Skeletal muscle tissue (tissue), 4 donors: ENCODE results near the gene MGST1. TPM values are rescaled to one million over a fixed set of nuclear protein-coding genes. Genes with fewer than 3 reads are reported as not detected.

Experiments
- H3K27ac ChIP-seq: one replicate; pipeline ENCODE4 v1.7.0; 2013; ENCODE audit warnings: mild to moderate bottlenecking, low read depth, low read length, inconsistent platforms
- H3K27me3 ChIP-seq, 3 donors: one replicate each; pipeline ENCODE4 v1.7.0; 2013; ENCODE audit warnings: low read length in 3 of 3; ENCODE audit not compliant: control insufficient read depth in 3 of 3, insufficient read depth in 3 of 3
- H3K36me3 ChIP-seq, 3 donors: one replicate each; pipeline ENCODE4 v1.7.0; 2013; ENCODE audit warnings: low read length in 3 of 3; ENCODE audit not compliant: control insufficient read depth in 3 of 3, insufficient read depth in 3 of 3
- H3K4me1 ChIP-seq, 3 donors: one replicate each; pipeline ENCODE4 v1.7.0; 2013; ENCODE audit warnings: low read length in 3 of 3, mild to moderate bottlenecking in 3 of 3; ENCODE audit not compliant: control insufficient read depth in 3 of 3, insufficient read depth in 3 of 3
- H3K4me3 ChIP-seq, 3 donors: one replicate each; pipeline ENCODE4 v1.7.0; 2013; ENCODE audit warnings: low read length in 3 of 3
- H3K9ac ChIP-seq, 3 donors: one replicate each; pipeline ENCODE4 v1.7.0; 2013; ENCODE audit warnings: low read length in 3 of 3, mild to moderate bottlenecking in 3 of 3, moderate library complexity in 2 of 3, low read depth in 1 of 3
- H3K9me3 ChIP-seq, 3 donors: one replicate each; pipeline ENCODE4 v1.7.0; 2013; ENCODE audit warnings: low read length in 3 of 3; ENCODE audit not compliant: control insufficient read depth in 3 of 3
- total RNA-seq: library from RNA; depleted of rRNA; stranded (reverse); fragments of >200 nt; gene quantifications from one replicate; pipeline ENCODE4 v1.2.3, GENCODE V29; 2014
- donor health status: Osteomylitis.

The MGST1 gene
- total RNA-seq, 1 donor from 2014 or later, result 12.5 TPM

DNA sequence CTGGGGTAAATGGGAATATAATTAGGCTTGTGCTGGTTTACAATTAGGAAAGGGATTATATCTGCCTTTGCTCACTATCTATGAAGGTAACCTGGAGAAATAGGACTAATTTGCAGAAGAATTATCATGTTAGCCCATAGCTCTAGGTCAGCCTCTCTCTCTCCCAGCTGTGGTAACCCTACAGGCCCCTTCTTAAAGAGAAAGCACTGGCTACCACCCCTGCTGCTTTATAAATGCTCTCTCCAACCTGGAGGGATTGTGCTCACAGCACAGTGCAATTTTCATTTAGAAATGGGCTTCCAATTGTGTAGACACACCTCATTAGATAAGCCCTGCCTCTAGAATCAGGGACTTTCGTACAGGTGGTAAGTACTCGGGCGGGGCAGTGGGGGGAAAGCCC, 22.7 kb upstream of the MGST1 start:
- H3K9ac ChIP-seq, result no peak overlapping the region
- no peaks in the 10 kb centered on the region for H3K27me3 ChIP-seq
- no peaks in the 10 kb centered on the region for H3K36me3 ChIP-seq
- no peaks in the 10 kb centered on the region for H3K9me3 ChIP-seq
- H3K27ac ChIP-seq, result no peak overlapping the region
- no peaks in the 10 kb centered on the region for H3K4me1 ChIP-seq
- no peak overlapping the region for H3K4me3 ChIP-seq

DNA sequence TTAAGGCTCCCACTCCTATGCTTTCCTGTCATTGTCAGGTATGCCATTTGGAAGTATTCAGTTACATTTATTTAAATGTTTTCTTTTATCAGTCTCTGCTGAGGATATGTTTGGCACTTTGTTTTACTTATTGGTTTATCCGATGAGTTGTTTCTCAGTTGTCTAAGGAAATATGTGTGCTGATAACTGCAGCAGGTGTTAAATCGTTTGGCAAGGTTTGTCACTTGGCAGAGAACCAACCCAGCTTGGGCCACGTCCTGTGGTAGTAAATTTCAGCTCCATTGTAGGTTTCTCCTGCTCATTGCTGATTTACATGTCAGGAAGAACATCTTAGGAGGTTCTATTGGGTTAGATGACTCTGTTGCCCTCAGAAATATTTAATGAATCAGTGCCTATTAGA, 22.0 kb upstream of the MGST1 start:
- Histone ChIP-seq H3K4me3 (no peak overlapping the region), H3K9ac (no peak overlapping the region), H3K27ac (no peak overlapping the region), H3K9me3 (no peaks in the 10 kb centered on the region), H3K36me3 (no peaks in the 10 kb centered on the region), H3K27me3 (no peaks in the 10 kb centered on the region), H3K4me1 (no peaks in the 10 kb centered on the region)

GRCh38 chr12:16327963-16328362, 19.5 kb upstream of the MGST1 start:
- Histone ChIP-seq H3K27me3 (no peaks in the 10 kb centered on the region), H3K9ac (no peak overlapping the region), H3K4me3 (no peak overlapping the region), H3K4me1 (no peaks in the 10 kb centered on the region), H3K36me3 (no peaks in the 10 kb centered on the region), H3K27ac (no peak overlapping the region), H3K9me3 (no peaks in the 10 kb centered on the region)

GRCh38 chr12:16329594-16329993, 17.9 kb upstream of the MGST1 start:
- H3K9me3 ChIP-seq, result peaks cover 0 to 2% (median 0%) of the 10 kb centered on the region in 3 donors
- H3K9ac ChIP-seq, result no peak overlapping the region
- no peak overlapping the region for H3K4me3 ChIP-seq
- H3K4me1 ChIP-seq, result no peaks in the 10 kb centered on the region
- H3K36me3 ChIP-seq, result no peaks in the 10 kb centered on the region
- H3K27me3 ChIP-seq, result no peaks in the 10 kb centered on the region
- no peak overlapping the region for H3K27ac ChIP-seq

- Histone ChIP-seq H3K9me3 (peaks cover 0 to 2% (median 0%) of the 10 kb centered on the region in 3 donors), H3K4me3 (no peak overlapping the region), H3K36me3 (no peaks in the 10 kb centered on the region), H3K27me3 (no peaks in the 10 kb centered on the region), H3K27ac (no peak overlapping the region), H3K4me1 (no peaks in the 10 kb centered on the region), H3K9ac (no peak overlapping the region)
Measured at GRCh38 chr12:16330560-16330959, 16.9 kb upstream of the MGST1 start.

GRCh38 chr12:16331998-16332397, 15.4 kb upstream of the MGST1 start:
- Histone ChIP-seq H3K4me3 (no peak overlapping the region), H3K4me1 (no peaks in the 10 kb centered on the region), H3K36me3 (no peaks in the 10 kb centered on the region), H3K9ac (no peak overlapping the region), H3K27ac (no peak overlapping the region), H3K9me3 (peaks cover 0 to 2% (median 0%) of the 10 kb centered on the region in 3 donors), H3K27me3 (no peaks in the 10 kb centered on the region)

DNA sequence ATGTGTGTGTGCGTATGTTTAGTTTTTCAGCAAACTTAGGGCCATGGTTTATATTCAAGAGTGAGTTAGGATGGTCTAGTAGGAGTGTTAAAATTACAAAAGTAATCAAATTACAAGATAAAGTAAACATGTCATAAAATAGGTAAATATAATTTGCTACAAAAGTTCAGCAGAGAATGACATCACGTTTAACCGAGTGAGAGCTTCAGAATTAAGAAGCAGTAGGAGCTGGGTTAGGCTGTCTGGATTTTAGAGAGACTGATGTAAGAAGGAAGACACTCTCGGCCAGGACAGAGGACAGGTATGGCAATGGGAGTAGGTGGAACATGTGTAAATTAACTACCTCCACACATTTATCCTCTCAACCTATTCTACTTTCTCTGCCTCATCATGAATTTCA, 11.6 kb upstream of the MGST1 start:
- H3K4me3 ChIP-seq, result no peak overlapping the region
- no peaks in the 10 kb centered on the region for H3K36me3 ChIP-seq
- peaks cover 0 to 2% (median 0%) of the 10 kb centered on the region in 3 donors for H3K9me3 ChIP-seq
- no peaks in the 10 kb centered on the region for H3K27me3 ChIP-seq
- no peak overlapping the region for H3K27ac ChIP-seq
- H3K4me1 ChIP-seq, result no peaks in the 10 kb centered on the region
- no peak overlapping the region for H3K9ac ChIP-seq

- Histone ChIP-seq H3K9me3 (no peaks in the 10 kb centered on the region), H3K36me3 (no peaks in the 10 kb centered on the region)
Measured at GRCh38 chr12:16344269-16344668, 3.2 kb upstream of the MGST1 start.

GRCh38 chr12:16345105-16345504, 2.3 kb upstream of the MGST1 start:
- Histone ChIP-seq H3K4me1 (peaks cover 0 to 2% (median 0%) of the 10 kb centered on the region in 3 donors), H3K9ac (no peak overlapping the region), H3K27ac (no peak overlapping the region), H3K36me3 (no peaks in the 10 kb centered on the region), H3K4me3 (no peak overlapping the region), H3K27me3 (peaks cover 0 to 2% (median 0%) of the 10 kb centered on the region in 3 donors), H3K9me3 (no peaks in the 10 kb centered on the region)

More at GRCh38 chr12:16344269-16344668, 3.2 kb upstream of the MGST1 start:
- Histone ChIP-seq H3K27ac (no peak overlapping the region), H3K27me3 (peaks cover 0 to 2% (median 0%) of the 10 kb centered on the region in 3 donors), H3K4me3 (no peak overlapping the region), H3K9ac (no peak overlapping the region), H3K4me1 (peaks cover 0 to 2% (median 0%) of the 10 kb centered on the region in 3 donors)

GRCh38 chr12:16346958-16347357, 487 bp upstream of the MGST1 start:
- Histone ChIP-seq H3K27me3 (peaks cover 0 to 2% (median 0%) of the 10 kb centered on the region in 3 donors), H3K4me1 (peaks cover 0 to 2% (median 0%) of the 10 kb centered on the region in 3 donors), H3K27ac (no peak overlapping the region), H3K9me3 (no peaks in the 10 kb centered on the region), H3K9ac (peak overlapping the region in 2 of 3 donors; percentile 38 to 73), H3K4me3 (peak overlapping the region in 1 of 3 donors; percentile 77), H3K36me3 (no peaks in the 10 kb centered on the region)
